ENCODE results near the gene SORBS1.

Gene SORBS1

GRCh38 chr10:95602382-95602781 is 41.2 kb upstream of the SORBS1 start:
- peak in 1 of 2 donors; percentile 43 for DNase-seq
- peaks cover 0 to 63% (median 28%) of the 10 kb centered on the region in 4 donors for H3K4me1 ChIP-seq
- H3K27ac ChIP-seq, result peak overlapping the region; percentile 18 to 86
- H3K4me3 ChIP-seq, result no peak overlapping the region
- H3K36me3 ChIP-seq, result peaks cover 0 to 6% (median 0%) of the 10 kb centered on the region in 3 donors
- intact Hi-C loops (cut with DNase I; ENCODE audit: low total_unique reads), result loop anchor here (10.0 kb wide), 1 partner anchor 318 kb away; no protein-coding TSS in a partner anchor
- H3K9me3 ChIP-seq, result no peaks in the 10 kb centered on the region
- TF ChIP-seq, protein P1, sequence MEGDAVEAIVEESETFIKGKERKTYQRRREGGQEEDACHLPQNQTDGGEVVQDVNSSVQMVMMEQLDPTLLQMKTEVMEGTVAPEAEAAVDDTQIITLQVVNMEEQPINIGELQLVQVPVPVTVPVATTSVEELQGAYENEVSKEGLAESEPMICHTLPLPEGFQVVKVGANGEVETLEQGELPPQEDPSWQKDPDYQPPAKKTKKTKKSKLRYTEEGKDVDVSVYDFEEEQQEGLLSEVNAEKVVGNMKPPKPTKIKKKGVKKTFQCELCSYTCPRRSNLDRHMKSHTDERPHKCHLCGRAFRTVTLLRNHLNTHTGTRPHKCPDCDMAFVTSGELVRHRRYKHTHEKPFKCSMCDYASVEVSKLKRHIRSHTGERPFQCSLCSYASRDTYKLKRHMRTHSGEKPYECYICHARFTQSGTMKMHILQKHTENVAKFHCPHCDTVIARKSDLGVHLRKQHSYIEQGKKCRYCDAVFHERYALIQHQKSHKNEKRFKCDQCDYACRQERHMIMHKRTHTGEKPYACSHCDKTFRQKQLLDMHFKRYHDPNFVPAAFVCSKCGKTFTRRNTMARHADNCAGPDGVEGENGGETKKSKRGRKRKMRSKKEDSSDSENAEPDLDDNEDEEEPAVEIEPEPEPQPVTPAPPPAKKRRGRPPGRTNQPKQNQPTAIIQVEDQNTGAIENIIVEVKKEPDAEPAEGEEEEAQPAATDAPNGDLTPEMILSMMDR (IDR thresholded peaks at IDR 0.05), result no peak
- H3K27me3 ChIP-seq, result no peaks in the 10 kb centered on the region

DNA sequence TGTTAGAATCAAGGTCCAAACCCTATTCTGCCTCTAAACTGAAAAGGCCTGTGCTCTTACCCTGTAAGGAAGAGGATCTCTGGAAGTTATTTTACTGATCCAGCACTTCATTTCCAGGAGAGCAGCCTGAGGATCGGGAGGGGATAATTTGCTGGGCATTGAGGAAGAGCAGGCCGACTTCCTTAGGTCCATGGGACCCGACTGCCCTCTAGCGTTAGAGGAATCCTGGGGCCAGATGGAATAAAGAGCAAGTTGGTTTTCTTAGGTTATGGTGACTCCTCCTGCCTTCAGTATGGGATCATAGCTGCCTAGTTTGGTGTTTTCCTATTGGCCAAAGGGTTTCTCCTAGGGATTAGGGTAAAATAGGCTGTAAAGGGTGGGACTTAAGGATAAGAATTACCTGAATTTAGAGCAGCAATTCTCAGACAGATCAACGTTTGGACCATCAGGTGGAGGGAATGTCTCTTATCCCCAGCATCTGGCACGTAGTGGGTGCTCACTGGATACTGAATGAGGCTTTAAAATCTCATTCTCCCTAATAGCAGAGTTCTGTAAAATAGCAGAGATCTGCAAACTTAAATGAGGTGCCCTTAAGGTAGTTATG is 40.0 kb upstream of the SORBS1 start:
- TF ChIP-seq, protein P1 (IDR thresholded peaks at IDR 0.05), result peak; percentile 93
- Histone ChIP-seq H3K36me3 (peaks cover 0 to 4% (median 0%) of the 10 kb centered on the region in 3 donors), H3K9me3 (no peaks in the 10 kb centered on the region), H3K27me3 (no peaks in the 10 kb centered on the region), H3K27ac (peak overlapping the region; percentile 60 to 86), H3K4me1 (peaks cover 0 to 51% (median 20%) of the 10 kb centered on the region in 4 donors), H3K4me3 (no peak overlapping the region)
- DNase-seq, result peak; percentile 86 to 91
- intact Hi-C loops (cut with DNase I; ENCODE audit: low total_unique reads), result loop anchor here (1.0 to 10.0 kb wide), 3 partner anchors 171 to 316 kb away; no protein-coding TSS in a partner anchor

GRCh38 chr10:95600158-95600557 is 39.0 kb upstream of the SORBS1 start:
- TF ChIP-seq, protein P1 (IDR thresholded peaks at IDR 0.05), result no peak
- Histone ChIP-seq H3K27ac (no peak overlapping the region), H3K4me3 (no peak overlapping the region), H3K36me3 (no peaks in the 10 kb centered on the region), H3K4me1 (peaks cover 0 to 41% (median 12%) of the 10 kb centered on the region in 4 donors), H3K27me3 (no peaks in the 10 kb centered on the region), H3K9me3 (no peaks in the 10 kb centered on the region)
- intact Hi-C loops (cut with DNase I; ENCODE audit: low total_unique reads), result loop anchor here (10.0 kb wide), 1 partner anchor 315 kb away; no protein-coding TSS in a partner anchor
- DNase-seq, result peak in 1 of 2 donors; percentile 25

DNA sequence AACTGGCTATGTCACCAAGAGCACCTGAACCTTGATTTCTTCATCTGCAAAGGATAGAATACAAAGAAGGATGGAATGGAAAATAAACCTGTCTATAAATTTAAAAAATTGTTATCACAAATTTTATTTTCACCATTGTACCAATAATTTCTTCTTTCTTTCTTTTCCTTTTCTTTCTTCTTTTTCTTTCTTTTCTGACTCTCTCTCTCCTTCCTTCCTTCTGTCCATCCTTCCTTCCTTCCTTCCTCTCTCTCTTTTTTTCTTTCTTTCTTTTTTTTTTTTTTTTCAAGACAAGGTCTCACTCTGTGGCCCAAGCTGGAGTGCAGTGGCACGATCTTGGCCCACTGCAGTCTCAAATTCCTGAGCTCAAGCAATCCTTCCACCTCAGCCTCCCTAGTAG is 36.6 kb upstream of the SORBS1 start:
- no peak overlapping the region for H3K4me3 ChIP-seq
- no peaks in the 10 kb centered on the region for H3K36me3 ChIP-seq
- H3K9me3 ChIP-seq, result no peaks in the 10 kb centered on the region
- TF ChIP-seq, protein P1 (IDR thresholded peaks at IDR 0.05), result no peak
- DNase-seq, result no peak
- intact Hi-C loops (cut with DNase I; ENCODE audit: low total_unique reads), result no loop called here
- H3K4me1 ChIP-seq, result peaks cover 0 to 19% (median 1%) of the 10 kb centered on the region in 4 donors
- H3K27me3 ChIP-seq, result no peaks in the 10 kb centered on the region
- no peak overlapping the region for H3K27ac ChIP-seq

DNA sequence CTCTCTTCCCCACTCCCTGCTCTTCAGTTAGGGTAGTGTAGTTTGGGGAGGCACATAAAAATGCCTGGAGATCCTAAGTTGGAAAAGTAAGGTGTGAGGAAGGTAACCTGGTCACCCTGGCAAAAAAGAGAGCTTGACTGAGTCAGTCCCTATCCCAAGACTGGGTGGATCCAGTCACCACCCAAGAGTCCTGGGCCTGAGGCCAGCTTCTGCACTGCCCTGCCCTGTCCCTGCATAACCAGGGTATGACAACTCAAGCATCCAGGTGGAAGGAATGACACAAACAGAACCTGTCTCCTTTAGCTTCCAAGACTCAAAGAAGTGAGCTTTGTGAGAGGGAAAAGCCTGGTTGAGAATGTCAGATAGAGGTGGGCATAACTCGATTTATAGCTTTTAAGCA is 26.9 kb upstream of the SORBS1 start:
- H3K36me3 ChIP-seq, result no peaks in the 10 kb centered on the region
- DNase-seq, result no peak
- TF ChIP-seq, protein P1 (IDR thresholded peaks at IDR 0.05), result no peak
- H3K9me3 ChIP-seq, result no peaks in the 10 kb centered on the region
- no peaks in the 10 kb centered on the region for H3K27me3 ChIP-seq
- H3K27ac ChIP-seq, result no peak overlapping the region
- no peaks in the 10 kb centered on the region for H3K4me1 ChIP-seq
- intact Hi-C loops (cut with DNase I; ENCODE audit: low total_unique reads), result no loop called here
- H3K4me3 ChIP-seq, result no peak overlapping the region
